Fibroblast of lung (primary cell): ENCODE data around the gene FAM193A. TPM values are rescaled to one million over a fixed set of nuclear protein-coding genes. Genes with fewer than 3 reads are reported as not detected.

Experiments
- DNase-seq, 2 donors: peaks; one replicate each; pipeline versions ENCODE4 v3.0.0 to v3.0.0-alpha.2; 2010; ENCODE audit warnings: low read depth in 2 of 2
- H2AFZ ChIP-seq: 2 replicates; pipeline ENCODE4 v1.5.1; 2012; ENCODE audit warnings: low read length, control low read depth, inconsistent platforms
- H3K27ac ChIP-seq: 2 replicates; pipeline ENCODE4 v1.5.1; 2011; ENCODE audit warnings: low read length, control low read depth; ENCODE audit not compliant: insufficient read depth
- H3K27me3 ChIP-seq: 2 replicates; pipeline ENCODE4 v1.5.1; 2011; ENCODE audit warnings: mild to moderate bottlenecking, low read length; ENCODE audit not compliant: control insufficient read depth, insufficient read depth
- H3K36me3 ChIP-seq: 2 replicates; pipeline ENCODE4 v1.5.1; 2011; ENCODE audit warnings: low read length; ENCODE audit not compliant: control insufficient read depth, insufficient read depth
- H3K4me1 ChIP-seq: 2 replicates; pipeline ENCODE4 v1.5.1; 2011; ENCODE audit warnings: low read length; ENCODE audit not compliant: control insufficient read depth, insufficient read depth; ENCODE audit errors: extremely low read depth
- H3K4me2 ChIP-seq: 2 replicates; pipeline ENCODE4 v1.5.1; 2011; ENCODE audit warnings: low read length, control low read depth; ENCODE audit not compliant: insufficient read depth; ENCODE audit errors: extremely low read depth
- H3K4me3 ChIP-seq, 4 experiments: fragments of 200-600 bp in 1 of 4; sonication (generic) in 1 of 4; replicated peaks in 1 of 4; 2 replicates each; pipeline ENCODE4 v1.5.1; 2011 to 2016; ENCODE audit warnings: low read length in 4 of 4, low read depth in 3 of 4, mild to moderate bottlenecking in 3 of 4, control low read depth in 2 of 4, inconsistent platforms in 1 of 4, mixed read lengths in 1 of 4; ENCODE audit not compliant: insufficient read depth in 1 of 4; ENCODE audit errors: control extremely low read depth in 1 of 4
- H3K79me2 ChIP-seq: 2 replicates; pipeline ENCODE4 v1.5.1; 2012; ENCODE audit warnings: mild to moderate bottlenecking, low read length, inconsistent platforms; ENCODE audit not compliant: control insufficient read depth, insufficient read depth
- H3K9ac ChIP-seq: 2 replicates; pipeline ENCODE4 v1.5.1; 2011; ENCODE audit warnings: mild to moderate bottlenecking, low read length, control low read depth; ENCODE audit not compliant: insufficient read depth
- H3K9me3 ChIP-seq: 2 replicates; pipeline ENCODE4 v1.5.1; 2012; ENCODE audit warnings: low read depth, low read length; ENCODE audit not compliant: control insufficient read depth, insufficient read depth
- H4K20me1 ChIP-seq: 2 replicates; pipeline ENCODE4 v1.5.1; 2011; ENCODE audit warnings: low read length; ENCODE audit not compliant: control insufficient read depth, insufficient read depth; ENCODE audit errors: extremely low read depth
- CTCF ChIP-seq, 2 donors: IDR thresholded peaks in 1 of 2; conservative IDR thresholded peaks in 1 of 2; 1 replicate in 1 of 2; 2 replicates in 1 of 2; pipeline ENCODE4 v1.5.1; 2011 to 2012; ENCODE audit warnings: low read length in 2 of 2, control low read depth in 1 of 2, inconsistent platforms in 1 of 2, low read depth in 1 of 2, mild to moderate bottlenecking in 1 of 2
- EZH2 ChIP-seq: IDR thresholded peaks from 2 replicates; pipeline ENCODE4 v1.5.1; 2012; ENCODE audit warnings: low read length, control low read depth, mild to moderate bottlenecking; ENCODE audit errors: missing control alignments
- polyA plus RNA-seq, 2 donors: library from polyadenylated mRNA; depleted of rRNA in 1 of 2; stranded (reverse) in 1 of 2; unstranded in 1 of 2; fragments of >200 nt; gene quantifications; 2 replicates each; pipeline ENCODE4 v1.2.1, GENCODE V29; 2011 to 2012; ENCODE audit warnings: missing spikeins in 1 of 2
- total RNA-seq: library from RNA; depleted of rRNA; stranded (reverse); fragments of >200 nt; gene quantifications from 2 replicates; pipeline ENCODE4 v1.2.1, GENCODE V29; 2014

The FAM193A gene
- total and polyA plus RNA-seq, 2 donors (not counting 1 experiment from before 2014, with no cell fraction given) = 5.6 to 10.9 TPM

DNA sequence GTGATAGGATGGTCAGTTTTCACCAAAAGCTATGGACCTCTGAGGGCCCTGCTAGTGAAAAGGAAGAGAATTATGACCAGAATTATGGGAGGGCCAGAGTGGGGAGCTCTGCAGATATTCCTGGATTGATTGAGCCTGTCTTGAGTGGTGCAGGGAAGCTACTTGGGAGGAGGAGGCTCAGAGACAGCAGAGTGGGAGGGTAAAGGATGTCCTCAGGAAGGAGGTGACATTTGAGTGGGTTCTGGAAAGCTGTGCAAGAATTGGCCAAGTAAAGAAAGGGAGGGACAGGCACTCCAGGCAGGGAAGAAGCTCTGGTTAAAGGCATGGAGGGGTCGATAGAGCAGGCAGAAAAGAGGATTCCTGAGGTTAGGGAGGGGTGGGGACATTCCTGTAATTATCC, 43.5 kb upstream of the FAM193A start:
- Histone ChIP-seq H3K79me2 (peaks cover 51% of the 10 kb centered on the region), H3K4me3 (no peak overlapping the region), H4K20me1 (no peaks in the 10 kb centered on the region), H3K9me3 (no peaks in the 10 kb centered on the region), H3K4me2 (no peak overlapping the region), H3K27ac (no peak overlapping the region), H3K4me1 (peaks cover 6% of the 10 kb centered on the region), H3K36me3 (peaks cover 13% of the 10 kb centered on the region), H3K9ac (no peak overlapping the region), H3K27me3 (no peaks in the 10 kb centered on the region), H2AFZ (no peak overlapping the region)
- TF ChIP-seq EZH2 = no peak
- TF ChIP-seq CTCF (conservative IDR thresholded peaks at IDR 0.05 in 1 of 2, IDR thresholded peaks at IDR 0.05 in 1 of 2; ENCODE audit: low read depth in 1 of 2, low read length in 2 of 2) = no peak
- DNase-seq = no peak

GRCh38 chr4:2494992-2495391, 41.5 kb upstream of the FAM193A start:
- peaks cover under 1% of the 10 kb centered on the region for H3K4me1 ChIP-seq
- no peaks in the 10 kb centered on the region for H4K20me1 ChIP-seq
- H3K9me3 ChIP-seq = no peaks in the 10 kb centered on the region
- peak in 1 of 2 donors; percentile 11 for DNase-seq
- no peak for TF ChIP-seq CTCF (conservative IDR thresholded peaks at IDR 0.05 in 1 of 2, IDR thresholded peaks at IDR 0.05 in 1 of 2; ENCODE audit: low read depth in 1 of 2, low read length in 2 of 2)
- TF ChIP-seq EZH2 = no peak
- no peak overlapping the region for H2AFZ ChIP-seq
- no peak overlapping the region for H3K9ac ChIP-seq
- H3K27ac ChIP-seq = no peak overlapping the region
- peaks cover 32% of the 10 kb centered on the region for H3K79me2 ChIP-seq
- H3K27me3 ChIP-seq = no peaks in the 10 kb centered on the region
- peaks cover 10% of the 10 kb centered on the region for H3K36me3 ChIP-seq
- H3K4me2 ChIP-seq = no peak overlapping the region
- no peak overlapping the region for H3K4me3 ChIP-seq

- Histone ChIP-seq H3K9me3 (no peaks in the 10 kb centered on the region), H3K4me3 (no peak overlapping the region), H3K79me2 (peaks cover 20% of the 10 kb centered on the region), H3K9ac (no peak overlapping the region), H3K27me3 (no peaks in the 10 kb centered on the region), H3K4me1 (no peaks in the 10 kb centered on the region), H3K4me2 (no peak overlapping the region), H3K36me3 (peaks cover 17% of the 10 kb centered on the region), H3K27ac (no peak overlapping the region), H2AFZ (no peak overlapping the region), H4K20me1 (no peaks in the 10 kb centered on the region)
- no peak for DNase-seq
- no peak for TF ChIP-seq CTCF (conservative IDR thresholded peaks at IDR 0.05 in 1 of 2, IDR thresholded peaks at IDR 0.05 in 1 of 2; ENCODE audit: low read depth in 1 of 2, low read length in 2 of 2)
Measured at GRCh38 chr4:2497324-2497723, 39.1 kb upstream of the FAM193A start.
